ENCODE measurements around the gene REN.

Gene REN

GRCh38 chr1:204106825-204107224 is 59.3 kb downstream of the REN start:
- DNase-seq: no peak

GRCh38 chr1:204105131-204105515 is 61.0 kb downstream of the REN start:
- no peak for DNase-seq

All from NCI-H1092 (cell line).